ENCODE results near the gene NAGPA.
"Not testable (repeated sequence)": the region's sequence is repeated elsewhere in the genome, so short reads cannot be mapped to it uniquely, and the experiment has no call there.

The NAGPA gene

DNA sequence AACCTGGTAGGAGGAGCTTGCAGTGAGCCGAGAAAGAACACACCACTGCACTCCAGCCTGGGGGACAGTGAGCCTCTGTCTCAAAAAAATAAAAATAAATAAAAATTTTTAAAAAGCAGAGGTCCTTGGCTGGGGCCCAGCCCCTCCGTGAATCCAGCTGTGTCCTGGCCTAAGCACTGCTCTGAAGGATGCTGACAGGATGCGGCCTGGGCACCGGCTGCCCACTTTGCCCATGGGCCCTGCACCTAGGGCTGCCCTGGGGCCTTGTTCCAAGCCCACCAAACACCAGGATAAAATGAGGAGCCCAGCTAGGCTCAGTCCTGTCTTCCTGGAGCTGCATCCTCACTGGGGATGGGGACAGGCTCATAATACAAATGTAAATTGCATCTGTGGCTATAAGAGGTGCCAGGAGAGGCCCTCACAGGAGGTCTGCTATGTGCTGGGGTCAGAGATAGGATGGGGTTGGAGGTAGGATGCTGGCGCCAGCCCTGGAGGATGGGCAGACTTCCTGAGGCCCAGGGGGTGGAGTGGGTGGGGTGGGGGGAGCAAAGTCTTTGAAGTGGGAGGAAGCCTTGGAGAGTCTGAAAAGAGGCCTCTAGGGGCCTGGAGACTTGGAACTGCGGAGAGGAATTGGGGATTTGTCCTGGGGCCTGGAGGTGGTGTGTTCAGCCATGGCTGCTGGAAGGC is 25.8 kb upstream of the NAGPA start:
- H3K27ac ChIP-seq (ENCODE audit: low read depth, low read length), result peak overlapping the region; percentile 49; the same call in 1 of the 2 replicates
- H3K9ac ChIP-seq (ENCODE audit: low read length), result peak overlapping the region; percentile 23
- H3K9me3 ChIP-seq (ENCODE audit: control insufficient read depth, insufficient read depth, low read depth, low read length), result no peaks in the 10 kb centered on the region
- peaks cover 14% of the 10 kb centered on the region for H3K4me1 ChIP-seq (ENCODE audit: control insufficient read depth, insufficient read depth, low read length)
- no peaks in the 10 kb centered on the region for H3K36me3 ChIP-seq (ENCODE audit: control insufficient read depth, insufficient read depth, low read length)
- no peaks in the 10 kb centered on the region for H3K27me3 ChIP-seq (ENCODE audit: control insufficient read depth, insufficient read depth, low read length)
- H3K4me3 ChIP-seq (ENCODE audit: low read depth, low read length), result no peak overlapping the region

- Histone ChIP-seq H3K36me3 (ENCODE audit: control insufficient read depth, insufficient read depth, low read length) (no peaks in the 10 kb centered on the region), H3K4me3 (ENCODE audit: low read depth, low read length) (no peak overlapping the region), H3K4me1 (ENCODE audit: control insufficient read depth, insufficient read depth, low read length) (peaks cover 14% of the 10 kb centered on the region), H3K27ac (ENCODE audit: low read depth, low read length) (no peak overlapping the region), H3K9me3 (ENCODE audit: control insufficient read depth, insufficient read depth, low read depth, low read length) (no peaks in the 10 kb centered on the region), H3K27me3 (ENCODE audit: control insufficient read depth, insufficient read depth, low read length) (no peaks in the 10 kb centered on the region), H3K9ac (ENCODE audit: low read length) (no peak overlapping the region)
These were observed 24.7 kb upstream of the NAGPA start for GRCh38 chr16:5058476-5058875.

- Histone ChIP-seq H3K36me3 (ENCODE audit: control insufficient read depth, insufficient read depth, low read length) (no peaks in the 10 kb centered on the region), H3K27ac (ENCODE audit: low read depth, low read length) (no peak overlapping the region), H3K9ac (ENCODE audit: low read length) (no peak overlapping the region), H3K4me1 (ENCODE audit: control insufficient read depth, insufficient read depth, low read length) (peaks cover 14% of the 10 kb centered on the region), H3K4me3 (ENCODE audit: low read depth, low read length) (no peak overlapping the region), H3K9me3 (ENCODE audit: control insufficient read depth, insufficient read depth, low read depth, low read length) (no peaks in the 10 kb centered on the region), H3K27me3 (ENCODE audit: control insufficient read depth, insufficient read depth, low read length) (no peaks in the 10 kb centered on the region)
These were observed 22.6 kb upstream of the NAGPA start for GRCh38 chr16:5056352-5056751.

DNA sequence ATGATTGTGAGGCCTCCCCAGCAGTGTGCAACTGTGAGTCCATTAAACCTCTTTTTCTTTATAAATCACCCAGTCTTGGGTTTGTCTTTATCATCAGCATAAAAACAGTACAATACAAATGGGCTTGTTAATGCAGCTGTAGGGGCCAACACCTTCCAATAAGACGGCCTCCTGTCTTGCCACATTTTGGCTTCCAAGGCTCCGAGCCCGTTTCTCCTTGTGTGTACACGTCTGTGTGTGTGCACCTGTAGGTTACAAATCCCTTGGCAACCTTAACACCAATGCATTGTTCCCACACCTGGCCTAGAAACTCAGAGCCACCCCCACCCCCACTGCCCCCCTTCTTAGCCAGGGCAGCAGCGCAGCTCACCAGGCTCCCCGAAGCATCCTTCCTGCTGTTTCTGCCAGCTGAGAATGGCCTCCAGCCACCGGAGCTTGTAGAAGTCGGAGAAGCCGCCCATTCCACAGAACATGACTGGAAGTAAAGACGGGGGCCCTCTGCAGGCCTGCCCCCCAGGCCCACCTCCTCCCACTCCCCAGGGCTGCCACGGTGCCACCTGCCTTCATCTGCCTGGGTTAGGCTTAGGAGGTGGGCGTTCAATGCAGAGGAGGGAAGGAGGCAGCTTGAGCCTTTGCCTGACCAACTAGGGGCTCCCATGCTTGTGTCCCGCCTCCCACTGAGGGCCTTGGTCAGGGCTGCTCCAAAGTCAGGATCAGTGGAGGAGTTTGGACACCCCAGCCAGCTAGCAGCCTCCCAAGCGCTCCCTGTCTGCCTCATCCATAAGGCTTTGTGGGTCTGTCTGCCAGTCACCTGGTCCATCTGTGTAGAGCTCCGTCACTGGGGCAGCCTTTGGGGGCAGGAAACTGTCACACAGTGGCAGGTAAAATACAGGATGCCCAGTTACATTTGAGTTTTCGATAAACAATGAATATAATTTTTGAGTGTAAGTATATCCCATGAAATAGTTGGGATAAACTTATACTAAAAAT is 21.4 kb upstream of the NAGPA start:
- H3K27me3 ChIP-seq (ENCODE audit: control insufficient read depth, insufficient read depth, low read length), result no peaks in the 10 kb centered on the region
- H3K9me3 ChIP-seq (ENCODE audit: control insufficient read depth, insufficient read depth, low read depth, low read length), result no peaks in the 10 kb centered on the region
- no peak overlapping the region for H3K27ac ChIP-seq (ENCODE audit: low read depth, low read length)
- H3K9ac ChIP-seq (ENCODE audit: low read length), result no peak overlapping the region
- no peak overlapping the region for H3K4me3 ChIP-seq (ENCODE audit: low read depth, low read length)
- H3K36me3 ChIP-seq (ENCODE audit: control insufficient read depth, insufficient read depth, low read length), result no peaks in the 10 kb centered on the region
- H3K4me1 ChIP-seq (ENCODE audit: control insufficient read depth, insufficient read depth, low read length), result peaks cover 12% of the 10 kb centered on the region

DNA sequence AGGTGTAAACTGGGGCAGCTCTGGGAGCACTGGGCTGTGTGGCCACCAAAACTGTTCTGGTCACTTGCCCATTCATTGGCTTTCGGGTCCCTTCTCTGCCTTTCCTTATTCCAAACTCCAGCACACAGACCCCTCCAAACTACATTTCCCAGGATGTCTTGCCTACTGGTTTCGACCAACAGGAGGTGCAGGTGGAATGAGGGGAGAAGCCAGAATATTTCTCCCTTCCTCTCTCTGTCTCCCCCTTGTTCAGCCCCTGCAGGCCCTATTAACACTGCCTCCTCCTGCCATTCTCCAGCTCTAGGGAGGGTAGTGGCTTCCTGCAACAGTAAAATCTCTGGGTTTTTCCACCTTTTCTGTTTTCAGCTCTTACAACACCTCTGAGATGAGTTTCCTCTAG is 13.2 kb upstream of the NAGPA start:
- Histone ChIP-seq H3K4me3 (ENCODE audit: low read depth, low read length) (no peak overlapping the region), H3K9ac (ENCODE audit: low read length) (no peak overlapping the region), H3K4me1 (ENCODE audit: control insufficient read depth, insufficient read depth, low read length) (no peaks in the 10 kb centered on the region), H3K27me3 (ENCODE audit: control insufficient read depth, insufficient read depth, low read length) (no peaks in the 10 kb centered on the region), H3K27ac (ENCODE audit: low read depth, low read length) (no peak overlapping the region), H3K36me3 (ENCODE audit: control insufficient read depth, insufficient read depth, low read length) (no peaks in the 10 kb centered on the region), H3K9me3 (ENCODE audit: control insufficient read depth, insufficient read depth, low read depth, low read length) (no peaks in the 10 kb centered on the region)

- no peaks in the 10 kb centered on the region for H3K9me3 ChIP-seq (ENCODE audit: control insufficient read depth, insufficient read depth, low read depth, low read length)
- H3K36me3 ChIP-seq (ENCODE audit: control insufficient read depth, insufficient read depth, low read length), result no peaks in the 10 kb centered on the region
- no peak overlapping the region for H3K4me3 ChIP-seq (ENCODE audit: low read depth, low read length)
- H3K27ac ChIP-seq (ENCODE audit: low read depth, low read length), result no peak overlapping the region
- H3K27me3 ChIP-seq (ENCODE audit: control insufficient read depth, insufficient read depth, low read length), result no peaks in the 10 kb centered on the region
- H3K9ac ChIP-seq (ENCODE audit: low read length), result no peak overlapping the region
- H3K4me1 ChIP-seq (ENCODE audit: control insufficient read depth, insufficient read depth, low read length), result no peaks in the 10 kb centered on the region
These were observed 11.9 kb upstream of the NAGPA start for GRCh38 chr16:5045499-5046115.

DNA sequence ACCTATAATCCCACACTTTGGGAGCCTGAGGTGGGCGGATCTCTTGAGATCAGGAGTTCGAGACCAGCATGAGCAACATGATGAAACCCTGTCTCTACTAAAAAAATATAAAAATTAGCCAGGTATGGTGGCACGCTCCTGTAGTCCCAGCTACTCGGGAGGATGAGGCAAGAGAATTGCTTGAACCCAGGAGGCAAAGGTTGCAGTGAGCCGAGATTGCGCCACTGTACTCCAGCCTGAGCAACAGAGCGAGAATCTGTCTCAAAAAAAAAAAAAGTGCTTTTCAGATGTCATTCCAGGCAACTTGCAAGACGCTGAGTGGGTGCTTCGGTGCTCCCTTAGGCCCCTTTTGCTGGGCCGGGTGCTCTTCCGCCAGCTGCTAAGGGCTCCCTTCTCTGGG is 10.8 kb upstream of the NAGPA start:
- H3K36me3 ChIP-seq (ENCODE audit: control insufficient read depth, insufficient read depth, low read length); H3K9ac ChIP-seq (ENCODE audit: low read length); H3K9me3 ChIP-seq (ENCODE audit: control insufficient read depth, insufficient read depth, low read depth, low read length); H3K27me3 ChIP-seq (ENCODE audit: control insufficient read depth, insufficient read depth, low read length); H3K4me1 ChIP-seq (ENCODE audit: control insufficient read depth, insufficient read depth, low read length); H3K4me3 ChIP-seq (ENCODE audit: low read depth, low read length); H3K27ac ChIP-seq (ENCODE audit: low read depth, low read length): not testable (repeated sequence)

DNA sequence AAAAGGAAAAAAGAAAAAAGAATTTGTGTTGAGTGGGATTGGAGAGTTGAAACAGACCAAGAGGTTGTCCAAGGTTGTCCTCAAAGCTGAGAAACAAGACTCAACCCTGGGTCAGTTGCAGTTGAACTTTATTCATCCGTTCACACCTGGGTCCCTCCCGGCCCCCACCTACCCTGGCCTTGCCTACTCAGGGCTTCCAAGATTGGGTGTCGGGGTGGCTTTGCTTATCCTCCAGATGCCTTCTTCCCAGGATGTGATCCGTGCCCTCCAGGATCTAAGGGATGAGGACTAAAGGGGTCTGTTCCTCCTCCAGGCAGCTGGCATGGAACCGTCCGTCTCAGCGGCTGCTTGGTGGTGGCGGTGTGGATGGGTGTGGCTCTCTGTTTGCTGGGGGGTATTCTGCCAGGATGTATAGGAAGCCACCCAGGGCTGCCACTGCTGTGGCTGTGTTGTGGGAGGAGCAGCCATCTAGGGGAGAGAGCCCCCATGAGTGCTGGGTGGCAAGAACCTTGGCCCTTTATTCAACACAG is 10.3 kb upstream of the NAGPA start:
- Histone ChIP-seq H3K36me3 (ENCODE audit: control insufficient read depth, insufficient read depth, low read length) (no peaks in the 10 kb centered on the region), H3K27ac (ENCODE audit: low read depth, low read length) (no peak overlapping the region), H3K4me1 (ENCODE audit: control insufficient read depth, insufficient read depth, low read length) (no peaks in the 10 kb centered on the region), H3K27me3 (ENCODE audit: control insufficient read depth, insufficient read depth, low read length) (no peaks in the 10 kb centered on the region), H3K9me3 (ENCODE audit: control insufficient read depth, insufficient read depth, low read depth, low read length) (no peaks in the 10 kb centered on the region), H3K9ac (ENCODE audit: low read length) (no peak overlapping the region), H3K4me3 (ENCODE audit: low read depth, low read length) (no peak overlapping the region)

DNA sequence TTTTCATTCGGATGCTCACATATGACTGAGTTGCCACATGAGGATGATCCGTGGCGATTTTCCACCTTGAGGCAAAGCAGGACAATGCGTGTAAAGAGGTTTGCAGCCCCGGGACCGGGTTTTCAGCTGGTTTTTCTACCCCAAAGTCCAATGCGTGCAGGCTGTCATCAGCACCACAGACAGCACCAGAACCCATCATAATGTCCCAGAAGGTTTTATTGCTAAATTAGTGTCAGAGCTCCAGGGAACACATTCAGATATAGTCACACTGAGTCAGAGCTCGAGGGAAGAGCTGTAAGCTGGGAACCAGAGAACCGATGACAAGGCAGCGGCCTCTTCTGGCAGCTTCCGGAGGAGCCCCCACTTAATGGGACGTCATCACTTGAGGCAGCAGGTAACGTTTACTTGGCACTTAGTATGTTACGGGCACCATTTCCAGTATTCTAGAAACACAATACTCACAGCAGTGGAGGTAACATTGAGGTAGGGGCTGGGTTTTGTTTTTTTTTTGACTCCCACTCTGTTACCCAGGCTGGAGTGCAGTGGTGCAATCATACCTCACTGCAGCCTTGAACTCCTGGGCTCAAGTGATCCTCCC is 8.9 kb upstream of the NAGPA start:
- Histone ChIP-seq H3K4me3 (ENCODE audit: low read depth, low read length) (no peak overlapping the region), H3K27me3 (ENCODE audit: control insufficient read depth, insufficient read depth, low read length) (no peaks in the 10 kb centered on the region), H3K9ac (ENCODE audit: low read length) (no peak overlapping the region), H3K4me1 (ENCODE audit: control insufficient read depth, insufficient read depth, low read length) (no peaks in the 10 kb centered on the region), H3K9me3 (ENCODE audit: control insufficient read depth, insufficient read depth, low read depth, low read length) (no peaks in the 10 kb centered on the region), H3K27ac (ENCODE audit: low read depth, low read length) (no peak overlapping the region), H3K36me3 (ENCODE audit: control insufficient read depth, insufficient read depth, low read length) (no peaks in the 10 kb centered on the region)

DNA sequence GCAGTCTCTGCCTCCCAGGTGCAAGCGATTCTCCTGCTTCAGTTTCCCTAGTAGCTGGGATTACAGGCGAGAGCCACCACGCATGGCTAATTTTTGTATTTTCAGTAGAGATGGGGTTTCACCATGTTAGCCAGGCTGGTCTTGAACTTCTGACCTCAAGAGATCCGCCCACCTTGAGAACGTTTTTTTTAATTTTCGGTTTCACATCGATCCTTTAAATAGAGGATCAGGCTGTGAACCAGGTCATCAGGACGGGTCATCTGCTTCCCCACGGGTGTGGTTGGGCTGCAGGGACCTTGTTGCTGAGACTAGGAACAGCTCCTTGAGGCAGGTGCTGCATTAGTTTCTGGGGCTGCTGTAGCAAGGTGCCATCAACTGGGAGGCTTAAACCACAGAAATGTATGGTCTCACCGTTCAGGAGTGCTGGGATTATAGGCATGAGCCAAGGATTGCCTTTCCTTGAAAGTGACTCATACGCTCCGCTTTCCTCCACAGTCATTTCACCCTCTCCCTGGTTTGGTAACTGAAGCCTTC is 7.9 kb upstream of the NAGPA start:
- no peaks in the 10 kb centered on the region for H3K36me3 ChIP-seq (ENCODE audit: control insufficient read depth, insufficient read depth, low read length)
- no peak overlapping the region for H3K27ac ChIP-seq (ENCODE audit: low read depth, low read length)
- H3K4me1 ChIP-seq (ENCODE audit: control insufficient read depth, insufficient read depth, low read length), result peaks cover 6% of the 10 kb centered on the region
- no peak overlapping the region for H3K4me3 ChIP-seq (ENCODE audit: low read depth, low read length)
- no peak overlapping the region for H3K9ac ChIP-seq (ENCODE audit: low read length)
- H3K27me3 ChIP-seq (ENCODE audit: control insufficient read depth, insufficient read depth, low read length), result no peaks in the 10 kb centered on the region
- H3K9me3 ChIP-seq (ENCODE audit: control insufficient read depth, insufficient read depth, low read depth, low read length), result no peaks in the 10 kb centered on the region

Measured in HUES6 (cell line).